Measurements from ENCODE around the gene TTLL8. TPM values are rescaled to one million over a fixed set of nuclear protein-coding genes. Genes with fewer than 3 reads are reported as not detected.

Gene TTLL8
- total and polyA plus RNA-seq, 2 of the 8 experiments (the other 6 are each of a cell fraction or from before 2014, with no cell fraction given): not detected

DNA sequence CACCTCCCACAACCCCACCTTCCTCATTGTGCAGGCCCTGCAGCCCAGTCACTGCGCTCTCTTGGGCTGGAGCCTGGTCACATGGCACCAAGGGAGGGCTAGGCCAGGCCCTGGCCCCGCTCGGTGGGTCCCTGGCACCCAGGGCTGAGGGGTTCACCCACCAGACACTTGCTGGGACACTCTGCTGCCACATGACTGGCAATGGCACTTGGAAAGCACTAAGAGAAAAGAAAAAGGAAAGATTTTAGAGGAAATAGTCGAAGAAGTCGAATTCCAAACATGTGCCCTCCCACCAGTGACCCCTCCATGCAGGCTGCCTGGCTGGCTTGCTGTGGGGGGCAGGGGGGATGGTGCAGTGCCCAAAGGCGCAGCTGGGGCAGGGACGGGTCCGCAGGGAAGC, 12.3 kb upstream of the TTLL8 start (continued):
- no peak for TF ChIP-seq RAD21 (IDR thresholded peaks at IDR 0.05 in 1 of 2, conservative IDR thresholded peaks at IDR 0.05 in 1 of 2; ENCODE audit: low read depth in 2 of 2, low read length in 2 of 2)
- TF ChIP-seq TAF1 (IDR thresholded peaks at IDR 0.05; ENCODE audit: low read depth, low read length): no peak
- no peak for TF ChIP-seq SAP30 (IDR thresholded peaks at IDR 0.05; ENCODE audit: insufficient read depth, insufficient replicate concordance, low read length)

Measured in H1 (cell line).